ENCODE results near the gene CCL1. TPM values are rescaled to one million over a fixed set of nuclear protein-coding genes. Genes with fewer than 3 reads are reported as not detected.

The CCL1 gene
- total and polyA plus RNA-seq, 10 of the 15 experiments (the other 5 are each of a cell fraction or from before 2014, with no cell fraction given): 0.14 to 1.8 (median 0.40) TPM; not detected in 3

- CTCF ChIA-PET: interaction anchor here (1.0 to 3.0 kb wide), 2 partner anchors 40 to 201 kb away, joined by 3 to 10 read pairs; no protein-coding TSS in a partner anchor
- no peak overlapping the region for H3K4me2 ChIP-seq (ENCODE audit: control insufficient read depth, insufficient read depth)
- H3K9ac ChIP-seq (ENCODE audit: control insufficient read depth, insufficient read depth, low read length): no peak overlapping the region
- DNase-seq (ENCODE audit: low read depth, low spot score) (no peak), ATAC-seq (no peak), FAIRE-seq (no peak)
- H3K9me3 ChIP-seq (replicated peaks; ENCODE audit: control insufficient read depth, insufficient read depth, low read length): no peaks in the 10 kb centered on the region
- no peaks in the 10 kb centered on the region for H3K36me3 ChIP-seq (ENCODE audit: control insufficient read depth in 2 of 2, insufficient read depth in 2 of 2, low read length in 1 of 2)
- intact Hi-C loops (cut with micrococcal nuclease; ENCODE audit: unreplicated experiment) (no loop called here), in situ Hi-C loops (cut with MboI) (no loop called here)
- H3K79me2 ChIP-seq (ENCODE audit: control insufficient read depth, insufficient read depth, low read length): no peaks in the 10 kb centered on the region
- no peak overlapping the region for H2AFZ ChIP-seq (ENCODE audit: control insufficient read depth, low read depth, low read length)
- no peaks in the 10 kb centered on the region for H4K20me1 ChIP-seq (ENCODE audit: control insufficient read depth, insufficient read depth)
- no peaks in the 10 kb centered on the region for H3K4me1 ChIP-seq (ENCODE audit: control insufficient read depth, insufficient read depth, low read length)
- RAD21 ChIA-PET (ENCODE audit: unreplicated experiment): no interaction called here
- 41% methylated on average over 5 of the region's 5 CpGs for WGBS (ENCODE audit: insufficient coverage, insufficient replicate concordance, low lambda C conversion rate, missing lambda C conversion rate)
- H3K27ac ChIP-seq (ENCODE audit: control insufficient read depth, insufficient read depth): no peak overlapping the region
- peaks cover 0 to 3% of the 10 kb centered on the region in 2 experiments; a peak in 3 of 4 replicates for H3K27me3 ChIP-seq (replicated peaks in 1 of 2; ENCODE audit: control insufficient read depth in 2 of 2, insufficient read depth in 2 of 2, low read length in 1 of 2)
- POLR2A ChIA-PET: no interaction called here
- SMC1A ChIA-PET (ENCODE audit: uncharacterized antibody, unreplicated experiment): interaction anchor here (1.8 kb wide), 1 partner anchor 18 kb away, joined by 3 read pairs; no protein-coding TSS in a partner anchor
- H3K4me3 ChIP-seq: no peak overlapping the region
- BruUV-seq (replicated peaks): no TSS peak
- TF ChIP-seq RELB (IDR thresholded peaks at IDR 0.05; ENCODE audit: low read depth) (no peak), TAF1 (IDR thresholded peaks at IDR 0.05; ENCODE audit: borderline replicate concordance, low read depth, low read length) (no peak), KLF5 (IDR thresholded peaks at IDR 0.05; ENCODE audit: partially characterized antibody) (no peak)
Measured at GRCh38 chr17:34401165-34401564, 38.1 kb upstream of the CCL1 start.

GRCh38 chr17:34400301-34400931, 37.4 kb upstream of the CCL1 start:
- WGBS (ENCODE audit: insufficient coverage, insufficient replicate concordance, low lambda C conversion rate, missing lambda C conversion rate): 40% methylated on average over 10 of the region's 10 CpGs
- Histone ChIP-seq H2AFZ (ENCODE audit: control insufficient read depth, low read depth, low read length) (no peak overlapping the region), H3K27ac (ENCODE audit: control insufficient read depth, insufficient read depth) (no peak overlapping the region), H3K4me2 (ENCODE audit: control insufficient read depth, insufficient read depth) (no peak overlapping the region), H3K79me2 (ENCODE audit: control insufficient read depth, insufficient read depth, low read length) (no peaks in the 10 kb centered on the region), H3K9ac (ENCODE audit: control insufficient read depth, insufficient read depth, low read length) (no peak overlapping the region), H3K4me1 (ENCODE audit: control insufficient read depth, insufficient read depth, low read length) (no peaks in the 10 kb centered on the region), H4K20me1 (ENCODE audit: control insufficient read depth, insufficient read depth) (no peaks in the 10 kb centered on the region), H3K9me3 (replicated peaks; ENCODE audit: control insufficient read depth, insufficient read depth, low read length) (no peaks in the 10 kb centered on the region), H3K4me3 (no peak overlapping the region), H3K27me3 (replicated peaks in 1 of 2; ENCODE audit: control insufficient read depth in 2 of 2, insufficient read depth in 2 of 2, low read length in 1 of 2) (peaks cover 0 to 3% of the 10 kb centered on the region in 2 experiments; a peak in 3 of 4 replicates), H3K36me3 (ENCODE audit: control insufficient read depth in 2 of 2, insufficient read depth in 2 of 2, low read length in 1 of 2) (no peaks in the 10 kb centered on the region)
- intact Hi-C loops (cut with micrococcal nuclease; ENCODE audit: unreplicated experiment) (no loop called here), in situ Hi-C loops (cut with MboI) (no loop called here)
- no peak for TF ChIP-seq SREBF1 (IDR thresholded peaks at IDR 0.05; ENCODE audit: low read length)
- no peak for TF ChIP-seq MXI1 (IDR thresholded peaks at IDR 0.05; ENCODE audit: low read depth, low read length)
- TF ChIP-seq ATF7 (IDR thresholded peaks at IDR 0.05; ENCODE audit: low read depth): no peak
- TF ChIP-seq SPI1 (IDR thresholded peaks at IDR 0.05; ENCODE audit: borderline replicate concordance, insufficient read depth, low read depth, low read length): peak; percentile 9; the same call in 1 of the 2 replicates
- TF ChIP-seq RELA (IDR thresholded peaks at IDR 0.05; ENCODE audit: borderline replicate concordance, partially characterized antibody): no peak
- ATAC-seq (peak; percentile 46; the same call in 2 of the 3 replicates), FAIRE-seq (no peak), DNase-seq (ENCODE audit: low read depth, low spot score) (no peak)
- POLR2A ChIA-PET: no interaction called here
- BruUV-seq (replicated peaks): no TSS peak
- CTCF ChIA-PET: interaction anchor here (0.8 to 5.0 kb wide), 7 partner anchors 16 to 200 kb away, joined by 3 to 23 read pairs (median 4); partner anchors contain the start of gene CCL1
- SMC1A ChIA-PET (ENCODE audit: uncharacterized antibody, unreplicated experiment): interaction anchor here (1.3 kb wide), 1 partner anchor 20 kb away, joined by 4 read pairs; no protein-coding TSS in a partner anchor
- RAD21 ChIA-PET (ENCODE audit: unreplicated experiment): interaction anchor here (0.6 kb wide), 1 partner anchor 62 kb away, joined by 3 read pairs; no protein-coding TSS in a partner anchor

Measured in GM12878 (cell line).